Stimulated activated memory B cell treated with anti-CD40 and anti-IgM and Interleukin-4, amounts not matched to agents 10 μg/mL and 1 μg/mL and 100 μg/mL, for 72 hours (primary cell): ENCODE measurements around the gene NKAIN2.

ENCODE experiments used
- ATAC-seq: fragments of 150-1000 bp; cut with Tn5 transposase; 2 replicates; pipeline ENCODE4 v1.10.0; 2021
- H3K27ac Mint-ChIP-seq: one replicate; pipeline ENCODE4 v1.8.0; 2022; ENCODE audit warnings: mild to moderate bottlenecking, mixed read lengths
- H3K27me3 Mint-ChIP-seq: one replicate; pipeline ENCODE4 v1.8.0; 2022; ENCODE audit warnings: mixed read lengths
- H3K36me3 Mint-ChIP-seq: one replicate; pipeline ENCODE4 v1.8.0; 2022; ENCODE audit warnings: mixed read lengths
- H3K4me1 Mint-ChIP-seq: one replicate; pipeline ENCODE4 v1.8.0; 2022; ENCODE audit warnings: mixed read lengths
- H3K4me3 Mint-ChIP-seq: one replicate; pipeline ENCODE4 v1.8.0; 2022; ENCODE audit warnings: mild to moderate bottlenecking, moderate library complexity, mixed read lengths
- H3K9me3 Mint-ChIP-seq: one replicate; pipeline ENCODE4 v1.8.0; 2022; ENCODE audit warnings: mixed read lengths

Gene NKAIN2

DNA sequence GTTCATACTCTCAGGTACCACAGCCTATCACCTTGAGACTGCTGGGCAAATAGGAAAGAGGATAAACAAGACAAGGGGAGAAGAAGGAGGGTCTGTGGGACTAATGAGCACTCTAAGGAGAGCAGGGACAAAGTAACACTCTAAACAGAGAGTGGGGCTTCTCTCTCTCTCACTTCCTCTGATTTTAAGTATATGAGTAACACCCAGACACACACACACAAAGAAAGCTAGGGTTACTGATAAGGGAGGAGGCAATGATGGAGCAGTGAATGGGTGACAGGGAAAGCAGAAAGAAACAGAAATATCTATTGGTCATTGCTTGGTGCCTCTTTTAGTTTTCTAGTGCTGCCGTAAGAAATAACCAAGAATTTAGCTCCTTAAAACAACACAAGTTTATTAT lies 1062.4 kb downstream of the NKAIN2 start:
- H3K27ac Mint-ChIP-seq: no peak overlapping the region

DNA sequence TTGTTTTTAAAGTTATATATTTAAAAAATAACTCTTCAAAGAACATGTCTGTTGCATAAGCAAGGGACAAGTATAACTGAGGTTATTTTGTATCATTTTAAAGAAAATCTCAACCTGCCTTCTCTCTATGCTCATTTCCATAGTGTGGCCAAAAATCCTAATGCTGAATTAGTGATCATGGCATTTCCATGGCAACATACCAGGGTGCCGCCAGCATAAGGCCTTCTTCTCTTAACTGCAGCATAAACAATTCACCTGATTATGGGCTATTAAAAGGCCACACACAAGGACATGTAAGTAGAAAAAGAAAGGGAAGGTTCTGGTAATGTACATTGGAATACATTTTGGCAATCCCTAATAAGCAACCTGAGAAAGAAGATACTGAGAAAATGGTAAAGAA lies 1063.5 kb downstream of the NKAIN2 start:
- ATAC-seq: no peak
- Mint-ChIP-seq H3K4me3 (no peak overlapping the region), H3K4me1 (no peaks in the 10 kb centered on the region), H3K27me3 (no peaks in the 10 kb centered on the region), H3K9me3 (peaks cover 7% of the 10 kb centered on the region), H3K36me3 (no peaks in the 10 kb centered on the region), H3K27ac (no peak overlapping the region)

More for the DNA sequence above, 1062.4 kb downstream of the NKAIN2 start:
- H3K4me3 Mint-ChIP-seq: no peak overlapping the region
- no peaks in the 10 kb centered on the region for H3K36me3 Mint-ChIP-seq
- H3K4me1 Mint-ChIP-seq: no peaks in the 10 kb centered on the region
- H3K27me3 Mint-ChIP-seq: no peaks in the 10 kb centered on the region
- no peak for ATAC-seq
- H3K9me3 Mint-ChIP-seq: peaks cover 7% of the 10 kb centered on the region

DNA sequence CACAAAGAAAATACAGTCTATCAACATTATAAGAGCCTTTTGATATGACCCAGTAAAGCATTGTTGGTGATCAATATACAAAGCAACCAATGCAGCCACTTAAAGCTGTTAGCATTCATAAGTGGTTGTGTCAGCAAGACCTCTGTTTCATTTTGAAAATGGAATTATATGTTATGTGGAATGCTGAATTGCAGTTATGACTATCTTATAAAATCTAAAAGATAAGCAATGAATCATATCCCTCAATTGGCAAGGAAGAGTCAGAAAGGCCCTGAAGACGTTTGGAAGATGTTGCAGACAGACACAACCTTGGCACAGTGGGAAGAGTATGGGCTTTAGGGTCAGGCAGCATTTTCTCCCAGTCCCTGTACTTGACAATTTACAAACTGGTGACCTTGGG lies 1064.8 kb downstream of the NKAIN2 start:
- Mint-ChIP-seq H3K4me1 (no peaks in the 10 kb centered on the region), H3K27ac (no peak overlapping the region), H3K4me3 (no peak overlapping the region), H3K27me3 (no peaks in the 10 kb centered on the region), H3K9me3 (peaks cover 2% of the 10 kb centered on the region), H3K36me3 (no peaks in the 10 kb centered on the region)
- no peak for ATAC-seq

DNA sequence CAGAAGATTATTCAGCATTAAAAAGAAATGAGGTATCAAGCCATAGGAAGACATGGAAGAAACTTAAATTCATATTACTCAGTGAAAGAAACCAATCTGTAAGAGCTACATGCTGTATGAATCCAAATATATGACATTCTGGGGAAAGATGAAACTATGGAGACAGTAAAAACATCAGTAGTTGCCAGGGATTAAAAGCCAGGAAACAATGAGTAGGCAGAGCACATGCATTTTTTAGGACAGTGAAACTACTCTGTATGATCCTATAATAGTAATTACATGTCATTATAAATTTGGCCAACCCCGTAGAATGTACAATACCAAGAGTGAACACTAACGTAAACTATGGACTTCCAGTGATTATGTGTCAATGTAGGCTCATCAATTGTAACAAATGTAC lies 1065.8 kb downstream of the NKAIN2 start:
- Mint-ChIP-seq H3K36me3 (no peaks in the 10 kb centered on the region), H3K4me3 (no peak overlapping the region), H3K9me3 (peaks cover 2% of the 10 kb centered on the region), H3K27ac (no peak overlapping the region), H3K27me3 (no peaks in the 10 kb centered on the region), H3K4me1 (no peaks in the 10 kb centered on the region)
- no peak for ATAC-seq

DNA sequence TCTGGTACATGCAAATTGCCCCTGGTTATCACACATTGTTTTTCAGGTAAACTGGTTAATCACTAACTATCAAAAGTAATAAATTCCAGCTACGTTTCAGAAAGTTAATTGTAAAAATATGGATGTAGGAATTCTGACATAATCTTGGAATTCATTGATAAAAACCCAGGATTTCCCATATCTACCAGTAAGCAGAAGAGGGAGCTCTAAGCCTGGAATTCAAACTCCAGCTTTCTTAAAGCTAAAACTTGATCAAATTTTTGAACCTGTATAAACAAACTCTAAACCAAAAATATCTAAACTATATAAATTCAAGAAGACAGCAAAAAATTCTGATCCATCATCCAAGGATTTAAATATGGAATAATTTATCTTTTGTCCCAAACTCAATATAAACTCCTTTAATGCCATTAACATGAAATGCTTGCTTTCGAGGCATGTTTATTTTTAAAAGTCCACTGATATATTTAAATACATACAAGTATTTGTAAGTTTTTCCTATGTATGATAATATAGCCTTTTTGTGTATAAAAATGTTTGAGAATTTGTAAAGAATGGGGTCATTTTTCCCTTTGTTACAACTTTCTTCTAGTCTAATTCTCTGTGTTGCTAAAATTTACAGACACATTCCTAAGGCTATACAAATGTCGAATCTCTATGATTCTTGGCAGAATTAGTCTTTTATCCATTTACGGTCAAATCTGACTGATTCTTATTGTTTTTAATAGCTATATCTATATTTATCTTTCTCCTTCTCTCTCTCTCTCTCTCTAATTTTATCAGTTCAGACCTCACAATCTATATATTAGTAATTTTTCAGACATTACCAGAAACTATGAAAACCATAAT lies 1067.2 kb downstream of the NKAIN2 start:
- Mint-ChIP-seq H3K27me3 (no peaks in the 10 kb centered on the region), H3K36me3 (no peaks in the 10 kb centered on the region), H3K4me1 (no peaks in the 10 kb centered on the region), H3K27ac (no peak overlapping the region), H3K4me3 (no peak overlapping the region), H3K9me3 (peaks cover 2% of the 10 kb centered on the region)
- no peak for ATAC-seq

- no peaks in the 10 kb centered on the region for H3K4me1 Mint-ChIP-seq
Observed at GRCh38 chr6:124872361-124873065, 1068.8 kb downstream of the NKAIN2 start.

DNA sequence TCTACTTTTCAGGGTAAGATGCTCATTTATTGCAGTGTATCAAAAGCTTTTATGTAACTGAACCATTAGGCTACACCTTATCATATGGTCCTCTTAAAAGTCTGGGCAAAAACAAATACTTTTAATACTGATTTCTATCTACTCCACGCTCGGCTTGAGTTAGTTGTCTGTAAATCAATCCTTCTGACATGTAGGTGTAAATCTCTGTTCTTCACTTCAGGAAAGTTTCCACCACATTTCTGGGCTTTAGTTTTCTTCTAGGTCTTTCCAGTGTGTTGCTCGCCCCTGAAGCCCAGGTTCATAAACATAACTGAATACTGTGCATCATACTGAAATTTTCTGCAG lies 1069.4 kb downstream of the NKAIN2 start:
- H3K4me3 Mint-ChIP-seq: no peak overlapping the region
- H3K36me3 Mint-ChIP-seq: no peaks in the 10 kb centered on the region
- no peak overlapping the region for H3K27ac Mint-ChIP-seq
- ATAC-seq: no peak
- no peaks in the 10 kb centered on the region for H3K4me1 Mint-ChIP-seq
- H3K27me3 Mint-ChIP-seq: no peaks in the 10 kb centered on the region
- H3K9me3 Mint-ChIP-seq: no peaks in the 10 kb centered on the region

More at GRCh38 chr6:124872361-124873065, 1068.8 kb downstream of the NKAIN2 start:
- H3K36me3 Mint-ChIP-seq: no peaks in the 10 kb centered on the region
- no peaks in the 10 kb centered on the region for H3K27me3 Mint-ChIP-seq
- no peak overlapping the region for H3K4me3 Mint-ChIP-seq
- no peak overlapping the region for H3K27ac Mint-ChIP-seq
- no peaks in the 10 kb centered on the region for H3K9me3 Mint-ChIP-seq
- no peak for ATAC-seq
